HG02798 (cell line): ENCODE results near the gene MATN4.
A peak's percentile ranks its signal among the peaks of the same experiment; 100 is the strongest.
"Not testable (repeated sequence)": the region's sequence is repeated elsewhere in the genome, so short reads cannot be mapped to it uniquely, and the experiment has no call there.

Experiments used
- ATAC-seq: cut with Tn5 transposase; IDR thresholded peaks from one replicate; pipeline ENCODE4 v1.9.1; 2021; ENCODE audit warnings: mild to moderate bottlenecking; ENCODE audit not compliant: unreplicated experiment, poor library complexity

Gene MATN4, protein sequence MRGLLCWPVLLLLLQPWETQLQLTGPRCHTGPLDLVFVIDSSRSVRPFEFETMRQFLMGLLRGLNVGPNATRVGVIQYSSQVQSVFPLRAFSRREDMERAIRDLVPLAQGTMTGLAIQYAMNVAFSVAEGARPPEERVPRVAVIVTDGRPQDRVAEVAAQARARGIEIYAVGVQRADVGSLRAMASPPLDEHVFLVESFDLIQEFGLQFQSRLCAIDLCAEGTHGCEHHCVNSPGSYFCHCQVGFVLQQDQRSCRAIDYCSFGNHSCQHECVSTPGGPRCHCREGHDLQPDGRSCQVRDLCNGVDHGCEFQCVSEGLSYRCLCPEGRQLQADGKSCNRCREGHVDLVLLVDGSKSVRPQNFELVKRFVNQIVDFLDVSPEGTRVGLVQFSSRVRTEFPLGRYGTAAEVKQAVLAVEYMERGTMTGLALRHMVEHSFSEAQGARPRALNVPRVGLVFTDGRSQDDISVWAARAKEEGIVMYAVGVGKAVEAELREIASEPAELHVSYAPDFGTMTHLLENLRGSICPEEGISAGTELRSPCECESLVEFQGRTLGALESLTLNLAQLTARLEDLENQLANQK

DNA sequence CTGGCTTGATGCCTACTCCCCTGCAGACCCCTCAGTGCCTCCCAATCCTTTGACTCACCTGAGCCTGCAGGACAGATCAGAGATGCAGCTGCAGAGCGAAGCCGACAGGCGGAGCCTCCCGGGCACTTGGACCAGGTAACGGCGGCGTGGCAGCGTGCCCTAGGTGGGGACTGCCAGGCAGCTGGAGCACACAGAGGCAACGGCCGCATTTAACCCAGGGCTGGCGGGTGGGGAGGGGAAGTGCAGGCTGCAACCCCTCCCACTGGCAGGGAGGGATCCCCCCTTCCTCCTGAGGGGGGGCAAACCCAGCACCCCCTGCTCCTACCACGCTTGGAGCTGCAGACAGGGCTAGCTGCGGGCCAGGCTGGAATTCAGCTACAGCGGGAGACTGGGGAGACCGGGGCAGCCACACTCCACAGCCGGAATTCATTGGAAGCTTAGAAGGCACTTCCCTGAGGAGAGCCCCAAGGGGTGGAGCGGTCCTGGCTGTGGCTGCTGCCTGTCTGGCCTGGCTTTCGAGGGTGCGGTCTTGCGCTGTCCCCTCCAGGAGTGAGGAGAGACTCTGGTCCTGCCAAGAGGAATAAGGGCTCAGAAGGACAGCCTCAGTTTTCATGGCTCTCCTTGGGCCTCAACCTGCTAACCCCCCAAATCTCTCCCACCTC lies at the start of gene MATN4:
Gene MATN4, minus strand, starts transcription at position 183 of the 662 bp plus-strand sequence. CDS start 2,717 bp downstream, outside the sequence.
- ATAC-seq: no peak

DNA sequence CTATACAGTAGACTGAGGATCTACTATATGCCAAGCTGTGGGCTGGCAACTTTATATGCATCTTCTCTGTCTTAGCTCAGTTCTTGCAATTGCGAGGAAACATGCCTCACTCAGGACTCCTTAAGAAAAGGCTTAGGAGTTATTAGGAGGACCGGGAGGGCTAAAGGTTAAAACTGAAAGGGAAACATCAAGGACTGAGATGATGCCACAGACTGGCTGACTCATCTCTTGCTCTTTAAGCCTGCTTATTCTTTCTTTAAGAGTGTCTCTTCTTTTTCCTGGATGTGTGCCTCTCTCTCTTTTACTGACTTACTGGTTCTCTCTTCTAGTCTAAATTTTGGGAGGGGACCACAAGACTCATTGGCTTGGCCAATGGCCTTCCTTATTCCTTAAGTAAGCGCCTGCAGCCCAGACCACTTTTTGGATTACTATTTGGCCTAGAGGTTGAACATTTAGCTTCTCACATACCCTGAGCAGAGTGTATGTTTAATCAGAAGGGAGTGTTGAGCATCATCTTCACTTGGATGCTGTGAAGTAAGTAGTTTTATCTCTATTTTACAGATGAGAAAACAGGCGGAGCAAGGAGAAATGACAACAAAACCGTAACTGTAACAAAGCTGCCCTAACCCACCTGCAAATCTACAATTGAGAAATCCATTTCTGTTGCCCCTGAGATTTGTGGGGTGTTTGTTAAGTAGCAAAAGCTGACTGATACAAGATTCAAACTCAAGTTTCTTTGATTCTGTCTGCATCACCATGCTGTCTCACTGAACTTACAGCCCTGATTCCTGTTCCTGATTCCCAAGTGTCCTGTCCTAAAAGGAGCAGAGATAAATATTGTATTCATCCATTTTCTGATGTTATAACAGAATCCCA lies 47.3 kb upstream of the MATN4 start:
- no peak for ATAC-seq

DNA sequence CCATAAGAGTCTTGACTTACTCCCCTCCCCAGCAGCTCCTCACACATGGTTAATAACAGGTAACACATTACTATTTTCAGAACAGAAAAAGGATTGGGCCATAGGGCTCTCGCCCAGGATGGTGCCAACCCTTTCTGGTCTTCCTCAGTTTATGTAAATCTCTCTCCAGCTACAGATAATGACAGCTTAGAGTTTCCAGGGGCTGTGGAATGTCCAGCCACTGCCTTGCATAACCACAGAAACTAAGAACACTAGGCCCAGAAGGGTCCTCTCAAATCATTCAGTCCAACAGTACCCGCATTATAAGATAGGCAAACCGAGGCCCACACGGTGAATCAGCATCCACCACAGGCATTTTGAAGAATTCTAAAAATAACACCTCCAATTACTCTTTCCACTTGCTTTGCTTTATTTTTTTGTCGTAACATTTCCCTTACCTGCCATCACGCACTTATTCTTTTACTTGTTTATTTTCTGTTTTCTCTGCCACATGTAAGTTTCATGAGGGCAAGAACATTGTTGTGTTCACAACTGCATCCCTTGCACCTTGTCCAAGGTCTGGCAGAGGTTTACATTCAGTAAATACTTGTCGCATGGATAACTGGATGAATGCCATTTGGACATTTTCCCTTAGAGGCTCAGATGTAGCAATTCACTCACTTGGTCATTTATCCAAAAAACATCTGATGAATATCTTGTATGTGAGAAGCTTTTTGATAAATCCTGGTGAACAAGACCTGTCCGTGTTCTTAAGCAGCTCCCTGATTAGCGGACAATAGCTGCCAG lies 46.5 kb upstream of the MATN4 start:
- no peak for ATAC-seq

DNA sequence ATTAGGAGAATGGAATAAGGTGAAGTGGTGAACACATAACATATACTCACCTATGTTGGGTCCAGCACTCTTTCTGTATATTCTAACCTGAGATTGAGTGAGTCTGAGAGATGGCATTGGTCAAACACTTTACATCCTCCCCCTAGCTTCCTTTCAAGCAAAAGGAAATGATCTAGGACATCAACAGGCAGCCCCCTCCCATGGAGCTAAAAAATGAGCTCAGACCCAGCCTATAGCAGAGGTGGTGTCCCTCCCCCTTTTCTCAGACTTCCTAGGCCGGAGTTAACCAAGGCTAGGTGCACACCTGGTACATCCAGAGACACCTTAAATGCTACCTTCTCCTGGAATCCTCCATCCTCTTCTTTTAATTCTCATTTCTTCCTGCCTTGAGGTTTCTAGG lies 45.6 kb upstream of the MATN4 start:
- no peak for ATAC-seq

DNA sequence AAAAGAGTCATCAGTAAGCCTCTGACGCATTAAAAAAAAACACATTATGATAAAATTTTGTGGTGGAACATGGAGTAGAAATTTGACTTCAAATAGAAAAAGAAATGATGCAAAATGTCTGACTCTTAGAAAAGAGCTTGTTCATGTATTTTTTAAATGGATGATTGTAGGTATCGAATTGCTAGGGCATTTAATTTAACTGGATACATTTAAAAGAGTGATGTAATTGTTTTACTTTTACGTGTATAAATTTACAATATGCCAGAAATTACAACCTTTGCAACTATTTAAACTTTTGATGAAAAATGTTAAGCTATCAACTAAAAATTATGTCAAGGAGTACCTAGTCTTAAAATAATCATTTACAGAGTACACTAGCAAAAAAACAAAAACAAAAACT lies 44.6 kb upstream of the MATN4 start:
- no peak for ATAC-seq

DNA sequence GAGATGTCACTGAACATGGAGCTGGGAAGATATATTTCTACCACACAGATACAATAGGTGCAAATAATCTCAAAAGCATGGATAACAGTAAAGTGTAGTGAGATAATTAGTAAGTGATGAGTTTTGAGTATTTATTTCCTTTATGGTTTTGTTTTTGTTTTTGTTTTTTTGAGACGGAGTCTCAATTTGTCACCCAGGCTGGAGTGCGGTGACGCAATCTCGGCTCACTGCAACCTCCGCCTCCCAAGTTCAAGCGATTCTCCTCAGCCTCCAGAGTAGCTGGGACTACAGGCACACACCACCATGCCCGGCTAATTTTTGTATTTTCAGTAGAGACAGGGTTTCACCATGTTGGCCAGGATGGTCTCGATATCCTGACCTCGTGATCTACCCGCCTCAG lies 42.7 kb upstream of the MATN4 start:
- not testable (repeated sequence) for ATAC-seq

DNA sequence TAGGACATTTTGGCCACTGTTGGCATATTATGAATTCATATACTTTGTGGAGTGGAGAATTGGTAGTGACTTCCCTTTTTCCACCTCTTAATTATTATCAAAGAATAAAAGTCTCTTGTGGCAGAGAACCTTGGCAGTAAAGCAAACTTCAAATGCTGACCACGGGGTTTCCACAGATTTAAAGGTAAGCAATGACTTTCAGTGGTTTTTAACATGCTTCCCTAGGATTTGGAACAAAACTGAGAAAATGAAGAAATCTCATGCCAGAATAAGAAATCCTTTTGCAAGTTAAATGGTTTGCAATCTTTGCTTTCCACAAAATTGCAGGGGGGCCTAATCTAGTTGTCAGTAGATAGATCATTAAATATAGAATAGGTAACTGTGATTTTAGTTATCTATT lies 42.1 kb upstream of the MATN4 start:
- ATAC-seq: no peak

DNA sequence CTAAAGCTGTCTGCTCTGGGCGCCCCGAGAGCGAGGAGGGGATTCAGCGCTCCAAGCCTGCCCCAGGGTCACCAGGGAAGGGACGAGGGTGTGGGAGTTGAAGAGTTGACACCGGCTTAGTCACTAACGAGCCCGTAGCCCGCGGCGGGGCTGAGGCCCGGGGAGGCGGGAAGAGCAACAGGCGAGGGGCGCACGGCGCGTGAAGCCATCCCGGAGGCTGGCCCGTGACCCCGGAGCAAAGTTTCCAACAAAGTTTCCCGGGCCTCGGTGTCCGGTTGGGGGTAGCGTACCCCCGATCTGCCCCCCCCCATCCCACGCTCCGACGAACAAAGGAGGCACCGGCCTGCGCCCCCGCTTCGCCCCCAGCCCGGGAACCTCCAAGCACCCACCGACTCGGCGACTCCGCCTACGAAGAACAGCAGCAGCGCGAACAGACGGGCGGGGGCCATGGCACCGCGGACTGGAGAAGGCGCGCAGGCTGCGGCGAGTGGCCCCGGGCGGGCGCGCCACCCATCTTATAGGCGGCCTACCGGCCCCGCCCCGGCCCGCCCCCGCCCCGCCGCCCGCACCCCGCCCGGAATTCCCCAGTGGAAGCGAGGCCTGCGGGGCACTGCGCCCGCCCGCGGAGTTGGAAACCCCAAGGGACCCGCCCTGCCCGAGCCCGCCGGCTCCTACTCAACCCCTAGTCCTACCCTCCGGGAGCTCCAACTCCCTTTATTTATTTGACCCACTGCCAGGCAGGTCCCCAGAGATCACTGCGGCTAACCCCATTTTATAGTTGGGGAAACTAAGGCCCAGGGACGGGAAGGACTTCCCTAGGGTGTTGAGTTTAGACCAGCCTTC lies 40.1 kb upstream of the MATN4 start, which contains the start of gene SDC4:
Gene SDC4, minus strand, starts transcription at position 489 of the 843 bp plus-strand sequence. Its CDS starts 40 bp downstream, at position 449.
- ATAC-seq: peak; percentile 57

DNA sequence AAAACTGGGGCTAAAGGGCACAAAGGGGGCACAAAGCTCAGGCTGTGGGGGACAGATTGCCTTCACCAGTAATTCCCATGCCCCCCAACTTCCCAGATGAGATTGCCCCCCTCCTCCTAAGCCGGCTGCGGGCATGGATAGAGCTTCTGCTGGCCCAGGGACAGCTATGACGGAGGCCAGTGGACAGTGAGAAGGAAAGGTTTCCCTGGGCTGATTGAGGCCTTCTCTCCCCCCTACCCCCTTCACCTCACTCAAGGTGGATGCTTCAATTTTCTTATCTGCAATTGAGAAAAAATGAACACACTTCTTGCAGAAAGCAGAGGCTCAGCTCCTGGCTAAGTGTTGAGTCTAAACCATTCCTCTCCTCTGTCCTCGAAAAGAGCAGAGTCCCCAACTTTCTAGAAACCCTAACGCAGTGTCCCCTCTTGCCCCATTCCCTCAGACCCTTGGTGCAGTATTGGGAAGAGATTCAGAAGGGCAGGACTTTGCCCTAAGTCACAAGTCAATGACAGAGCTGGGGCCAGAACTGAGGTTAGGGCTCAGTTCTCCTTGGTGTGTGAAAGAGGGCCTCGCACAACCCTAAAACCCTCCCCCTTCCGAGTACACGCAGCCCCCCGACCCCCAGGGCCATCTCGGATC lies 39.3 kb upstream of the MATN4 start:
- ATAC-seq: no peak

DNA sequence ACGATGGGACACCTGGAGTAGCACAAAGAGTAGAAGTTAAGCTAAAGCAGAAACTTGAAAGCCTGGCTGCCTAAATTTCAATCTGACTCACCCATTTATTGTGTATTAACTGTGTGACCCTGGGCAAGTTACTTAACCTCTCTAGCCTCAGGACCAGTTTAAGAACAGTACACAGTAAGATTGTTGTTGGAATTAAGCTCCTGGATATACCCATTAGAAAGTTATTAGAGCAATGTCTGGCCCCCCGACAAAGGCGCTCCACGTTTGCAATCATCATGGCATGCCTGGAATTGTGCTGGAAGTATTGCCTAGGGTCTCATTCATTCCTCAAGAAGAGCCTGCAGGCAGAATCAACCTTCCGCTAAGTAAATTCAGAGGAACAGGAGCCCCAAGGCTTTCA lies 38.8 kb upstream of the MATN4 start:
- ATAC-seq: no peak

DNA sequence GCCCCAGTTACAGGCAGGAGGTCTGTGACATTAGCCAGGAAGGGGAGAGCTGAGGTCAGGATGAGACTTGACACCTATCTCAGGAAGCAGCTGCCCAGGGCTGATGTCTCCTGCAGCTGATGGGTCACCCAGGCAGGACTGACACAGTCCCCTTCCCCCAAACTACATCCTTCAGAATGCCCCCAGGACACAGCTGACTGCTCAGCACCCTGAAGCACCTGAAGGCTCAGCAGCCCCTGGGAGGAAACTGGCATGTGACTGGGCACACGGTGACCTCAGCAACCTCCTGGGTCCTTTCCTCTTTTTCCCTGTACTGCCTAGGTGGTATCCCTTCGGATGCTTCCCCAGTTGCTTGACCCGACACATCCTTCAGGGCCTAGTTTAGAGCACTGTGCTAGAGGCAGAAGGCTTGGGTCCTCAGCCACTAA lies 38.2 kb upstream of the MATN4 start:
- ATAC-seq: no peak

DNA sequence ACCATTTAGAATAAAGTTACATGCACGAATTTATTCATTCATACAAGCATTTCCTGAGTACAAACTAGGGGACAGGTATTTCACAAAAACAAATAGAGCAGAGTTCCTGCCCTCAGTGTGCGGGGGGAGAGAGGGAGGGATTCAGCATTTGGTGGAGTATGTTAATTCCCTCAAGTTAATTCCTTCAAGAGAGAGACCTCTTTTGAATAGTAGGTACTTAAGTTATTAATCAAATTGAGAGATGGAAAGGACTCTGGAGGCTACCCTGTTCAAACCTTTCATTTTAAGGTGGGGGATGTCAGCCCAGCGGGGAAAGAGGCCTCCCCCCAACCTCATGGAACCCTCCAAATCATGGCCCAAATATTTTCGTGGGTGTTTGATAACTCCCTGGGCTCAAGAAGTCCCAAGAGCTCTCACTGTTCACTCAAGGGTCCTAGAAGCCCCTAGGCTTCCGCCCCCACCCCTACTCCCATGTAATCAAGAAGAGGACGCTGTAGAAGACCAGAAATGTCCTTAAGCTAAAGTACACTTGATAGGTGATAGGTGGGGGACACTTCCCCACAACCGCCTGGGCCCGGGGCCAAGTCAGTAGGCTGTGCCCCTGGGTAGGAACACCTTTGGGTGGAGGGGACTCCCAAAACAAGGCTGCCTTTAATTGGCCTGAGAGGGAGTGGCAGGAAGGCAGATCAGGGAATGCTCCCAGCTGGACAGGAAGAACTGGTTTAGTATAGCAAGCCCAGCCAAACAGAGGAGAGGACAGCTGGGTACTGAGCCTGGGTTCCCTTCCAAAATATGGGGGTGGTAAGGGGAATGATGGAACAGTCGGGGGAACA lies 37.2 kb upstream of the MATN4 start:
- ATAC-seq: no peak

DNA sequence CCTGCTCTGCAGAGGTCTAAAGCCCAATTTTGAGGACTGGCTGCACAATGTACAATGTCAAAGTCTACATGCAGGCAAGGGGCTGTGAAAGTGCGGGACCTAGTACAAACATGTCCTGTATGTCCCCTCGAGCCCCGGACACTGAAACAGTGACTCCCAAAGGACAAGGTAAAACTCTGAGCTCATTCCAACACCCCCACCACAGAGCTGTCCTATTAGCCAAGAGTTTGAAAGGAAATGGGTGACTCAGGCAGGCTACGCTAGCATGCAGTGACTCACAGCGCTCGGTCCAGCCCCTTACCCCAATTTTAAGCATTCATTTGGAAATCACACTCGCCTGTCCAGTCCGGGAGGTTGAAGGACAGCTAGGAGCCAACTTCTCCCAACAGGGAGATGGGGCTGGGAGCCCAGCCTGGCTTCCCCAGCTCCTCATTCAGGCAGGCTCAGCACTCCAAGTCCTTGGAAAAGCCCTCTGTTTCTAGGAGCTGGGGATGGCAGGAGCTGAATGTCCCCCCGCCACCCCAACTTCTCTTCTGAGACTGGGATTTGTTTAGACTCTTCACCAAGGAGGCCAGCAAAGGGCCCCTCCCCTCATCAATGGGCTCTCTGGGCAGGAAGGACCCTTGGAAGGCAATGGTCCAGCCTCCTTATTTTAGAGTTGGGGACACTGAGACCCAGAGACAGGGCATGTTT lies 36.2 kb upstream of the MATN4 start:
- no peak for ATAC-seq

DNA sequence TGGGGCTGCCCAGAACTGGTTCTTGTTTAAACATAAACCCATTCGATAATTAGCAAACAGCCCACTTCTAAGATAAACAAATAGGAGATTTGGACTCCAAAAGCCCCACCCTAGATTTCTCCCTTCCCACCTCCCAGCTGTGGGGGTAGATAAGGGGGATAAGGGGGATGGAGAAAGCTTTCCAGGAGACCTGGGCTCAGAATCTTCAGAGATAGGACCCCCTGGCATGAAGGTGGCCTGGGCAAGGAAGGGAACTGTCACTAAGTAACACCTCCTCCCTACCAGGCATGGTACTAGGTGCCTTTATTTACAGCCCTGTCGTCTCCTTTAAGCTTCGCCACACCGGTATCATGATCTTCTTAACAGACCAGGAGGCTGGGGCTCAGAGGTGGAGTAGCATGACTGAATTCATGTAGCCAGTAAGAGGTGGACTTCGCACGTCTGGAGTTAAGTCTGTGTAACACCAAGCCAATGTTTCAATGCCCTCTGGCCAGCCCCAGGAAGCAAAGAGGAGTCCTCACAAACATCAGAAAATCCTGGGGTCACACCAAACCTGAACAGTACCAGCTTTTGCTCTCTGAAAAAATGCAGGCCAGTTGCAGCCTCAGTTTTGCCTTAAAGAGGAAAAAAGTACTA lies 35.6 kb upstream of the MATN4 start:
- ATAC-seq: no peak

DNA sequence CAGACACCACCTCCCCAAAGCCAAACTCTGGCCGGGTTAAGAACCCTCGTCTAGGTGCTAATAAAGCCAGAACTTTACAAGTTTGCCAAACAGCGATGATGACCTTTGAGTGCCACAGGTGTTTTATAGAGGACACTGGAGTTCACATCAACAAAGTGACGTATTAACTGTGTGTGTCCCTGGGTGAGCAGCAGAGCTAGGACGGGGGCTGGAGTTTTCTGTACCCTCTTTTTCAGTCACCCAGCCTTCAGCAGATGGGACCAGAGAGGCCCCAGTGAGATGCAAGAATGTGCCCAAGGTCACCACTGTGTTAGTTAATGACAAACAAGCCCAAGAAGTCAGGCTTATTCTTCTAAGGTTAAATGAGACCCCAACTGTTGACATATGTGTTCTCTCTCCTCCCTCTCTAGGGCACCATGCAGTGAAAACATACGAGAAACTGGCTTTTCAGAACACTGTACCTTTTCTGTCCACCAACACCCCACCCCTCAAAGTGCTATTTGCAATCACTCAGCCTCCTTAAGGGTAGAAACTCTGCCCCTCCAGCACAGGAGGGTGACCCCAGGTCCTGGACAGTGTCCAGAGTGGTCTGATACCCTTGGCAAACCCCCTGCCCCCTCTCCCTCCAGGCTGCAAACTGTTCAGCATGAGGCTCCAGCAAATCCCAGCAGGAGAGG lies 34.9 kb upstream of the MATN4 start:
- no peak for ATAC-seq
